RWPE1 (cell line): Measurements from ENCODE around the gene SLC6A9.

ENCODE experiments used
- CTCF ChIA-PET: fragments of 350-600 bp; sonication (Branson Sonifier 250); formaldehyde crosslinking; extraction: SDS; loops from one replicate; lab custom pipeline; 2021; lab: Yijun Ruan, JAX
- POLR2A ChIA-PET: fragments of 400-600 bp; formaldehyde crosslinking; extraction: SDS; loops from one replicate; lab custom pipeline; 2020; ENCODE audit warnings: antibody characterized with exemption; ENCODE audit not compliant: low non-redundant PET; lab: Yijun Ruan, JAX
- DNase-seq: peaks from one replicate; pipeline ENCODE4 v3.0.0; 2012; ENCODE audit warnings: low spot score
- H3K27ac ChIP-seq: fragments of 450-650 bp; 2 replicates; pipeline ENCODE4 v1.5.1; 2017
- CTCF ChIP-seq: fragments of 450-650 bp; conservative IDR thresholded peaks from 2 replicates; pipeline ENCODE4 v1.5.1; 2017; ENCODE audit warnings: low read depth, mild to moderate bottlenecking

SLC6A9 gene

DNA sequence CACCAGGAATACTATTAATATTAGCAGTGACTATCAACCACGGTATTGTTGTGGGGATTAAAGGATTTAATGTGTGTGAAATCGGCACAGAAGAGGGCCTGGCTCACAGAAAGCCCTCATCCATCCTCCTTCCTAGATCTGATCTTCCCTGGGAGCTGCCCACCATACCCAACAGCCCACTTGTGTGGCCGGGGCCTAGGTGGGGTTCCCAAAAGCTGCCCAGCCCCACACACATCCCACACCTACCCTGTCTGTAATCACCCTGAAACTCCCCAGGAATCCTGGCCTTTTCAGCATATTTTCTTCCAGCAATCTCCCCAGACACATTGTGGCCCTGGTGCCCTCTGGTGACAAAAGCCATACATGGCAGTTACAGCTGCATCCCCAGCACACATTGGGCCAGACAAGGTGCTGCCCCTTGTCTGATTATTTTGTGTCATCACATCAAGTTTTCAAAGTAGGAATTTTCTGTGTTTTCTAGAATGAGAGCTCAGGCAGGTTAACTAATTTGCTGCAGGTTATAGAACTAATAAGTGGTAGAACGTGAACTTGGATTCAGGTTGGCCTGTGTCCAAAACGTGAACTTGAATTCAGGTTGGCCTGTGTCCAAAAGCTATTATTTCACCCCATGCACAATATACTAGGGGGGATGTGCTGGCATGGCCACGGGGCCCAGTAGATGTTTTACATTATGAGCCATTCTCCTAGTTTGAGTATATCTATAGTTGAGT lies 5.3 kb upstream of the SLC6A9 start:
- ChIA-PET CTCF (interaction anchor here (0.5 to 3.7 kb wide), 16 partner anchors 8 to 678 kb away, joined by 3 to 43 read pairs (median 4); no protein-coding TSS in a partner anchor), POLR2A (no interaction called here)
- TF ChIP-seq CTCF, result peak; percentile 91
- DNase-seq, result peak; percentile 68
- H3K27ac ChIP-seq, result peak overlapping the region; percentile 96

- CTCF ChIA-PET, result interaction anchor here (0.5 to 3.7 kb wide), 10 partner anchors 12 to 638 kb away, joined by 3 to 43 read pairs (median 4); partner anchors contain the start of gene TMEM53
- POLR2A ChIA-PET, result no interaction called here
- H3K27ac ChIP-seq, result peak overlapping the region; percentile 96
- DNase-seq, result no peak
- no peak for TF ChIP-seq CTCF
Observed at GRCh38 chr1:44035726-44036408, 4.6 kb upstream of the SLC6A9 start.

- DNase-seq, result no peak
- ChIA-PET POLR2A (no interaction called here), CTCF (interaction anchor here (0.6 to 3.7 kb wide), 3 partner anchors 30 to 639 kb away, joined by 3 to 43 read pairs (median 9); partner anchors contain the start of gene TMEM53)
- peak overlapping the region; percentile 96 for H3K27ac ChIP-seq
- no peak for TF ChIP-seq CTCF
Observed at GRCh38 chr1:44034976-44035716, 3.9 kb upstream of the SLC6A9 start.

GRCh38 chr1:44034423-44034822 lies 3.2 kb upstream of the SLC6A9 start:
- DNase-seq, result no peak
- CTCF ChIA-PET, result interaction anchor here (0.9 to 1.9 kb wide), 3 partner anchors 29 to 271 kb away, joined by 3 to 9 read pairs (median 5); no protein-coding TSS in a partner anchor
- POLR2A ChIA-PET, result no interaction called here

DNA sequence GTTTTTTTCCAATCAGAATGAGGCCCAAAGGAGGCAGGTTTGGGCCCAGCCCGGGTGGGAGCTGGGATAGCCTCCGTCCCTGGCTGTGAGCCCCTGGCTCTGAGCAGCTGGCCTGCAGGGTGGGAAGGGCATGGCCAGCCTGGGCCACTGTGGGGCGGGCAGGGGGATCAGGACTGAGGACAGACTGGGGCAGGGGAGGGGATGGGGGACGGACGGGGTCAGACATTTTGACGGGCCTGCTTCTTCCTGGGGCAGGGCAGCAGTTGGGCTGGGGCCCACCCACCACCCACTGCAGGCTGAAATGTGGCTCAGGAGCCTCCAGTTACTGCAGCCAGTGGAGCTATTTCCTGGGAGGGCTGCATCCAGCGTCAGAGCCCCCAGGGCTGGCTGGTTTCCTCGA lies 2.5 kb upstream of the SLC6A9 start:
- no peak for DNase-seq
- CTCF ChIA-PET, result interaction anchor here (0.9 to 1.9 kb wide), 3 partner anchors 28 to 270 kb away, joined by 3 to 9 read pairs (median 5); no protein-coding TSS in a partner anchor
- no peak for TF ChIP-seq CTCF
- H3K27ac ChIP-seq, result peak overlapping the region; percentile 96
- POLR2A ChIA-PET, result no interaction called here

More at GRCh38 chr1:44034423-44034822, 3.2 kb upstream of the SLC6A9 start:
- no peak for TF ChIP-seq CTCF
- peak overlapping the region; percentile 96 for H3K27ac ChIP-seq

GRCh38 chr1:44033041-44033575 lies 1.8 kb upstream of the SLC6A9 start:
- no peak for TF ChIP-seq CTCF
- ChIA-PET POLR2A (no interaction called here), CTCF (interaction anchor here (0.6 to 1.9 kb wide), 3 partner anchors 14 to 567 kb away, joined by 4 to 9 read pairs (median 4); no protein-coding TSS in a partner anchor)
- no peak for DNase-seq
- peak overlapping the region; percentile 96 for H3K27ac ChIP-seq
